NCI-H460 (cell line): ENCODE measurements around the gene EIF3F. TPM values are rescaled to one million over a fixed set of nuclear protein-coding genes. Genes with fewer than 3 reads are reported as not detected.

ENCODE experiments used
- DNase-seq: peaks from one replicate; pipeline ENCODE4 v3.0.0-alpha.2; 2016; ENCODE audit warnings: low read depth; ENCODE audit errors: extremely low read depth
- polyA plus RNA-seq: library from polyadenylated mRNA; depleted of rRNA; stranded (reverse); fragments of >200 nt; gene quantifications from 2 replicates; pipeline ENCODE4 v1.2.3, GENCODE V29; 2014; cell fraction: nucleus; rRNA removed
- total RNA-seq: library from RNA; depleted of rRNA; stranded (reverse); fragments of >200 nt; shearing (Covaris generic); gene quantifications from 2 replicates; pipeline ENCODE4 v1.2.3, GENCODE V29; 2014; rRNA removed

EIF3F gene
- total RNA-seq: 218 and 223 TPM in 2 replicates
- polyA plus RNA-seq: 119 and 121 TPM in 2 replicates

- DNase-seq: peak; percentile 96
Measured at GRCh38 chr11:7986768-7987559, at the start of gene EIF3F. Gene EIF3F, plus strand, starts transcription at chr11:7987337. Its CDS starts 16 bp downstream, at chr11:7987353.

- DNase-seq: no peak
Measured at GRCh38 chr11:7941146-7941545, 46.0 kb upstream of the EIF3F start.

- DNase-seq: no peak
Measured at GRCh38 chr11:7941608-7942007, 45.5 kb upstream of the EIF3F start, which contains the start of gene OR10A3. Gene OR10A3, minus strand, starts transcription at chr11:7941708. Its CDS starts 2,188 bp downstream, at chr11:7939520.

- DNase-seq: no peak
Measured at GRCh38 chr11:7944123-7944522, 43.0 kb upstream of the EIF3F start.

GRCh38 chr11:7949934-7950333, 37.2 kb upstream of the EIF3F start:
- no peak for DNase-seq

- no peak for DNase-seq
Measured at GRCh38 chr11:7955191-7955590, 31.9 kb upstream of the EIF3F start.

- no peak for DNase-seq
Measured at GRCh38 chr11:7964261-7964660, 22.9 kb upstream of the EIF3F start.

GRCh38 chr11:7964873-7965272, 22.3 kb upstream of the EIF3F start:
- no peak for DNase-seq

- DNase-seq: no peak
Measured at GRCh38 chr11:7965386-7965785, 21.8 kb upstream of the EIF3F start, which contains the start of gene NLRP10. Gene NLRP10, minus strand, starts transcription at chr11:7965447. Its CDS starts 1,952 bp downstream, at chr11:7963495.

GRCh38 chr11:7967097-7967496, 20.0 kb upstream of the EIF3F start:
- DNase-seq: no peak

GRCh38 chr11:7967826-7968225, 19.3 kb upstream of the EIF3F start:
- no peak for DNase-seq

GRCh38 chr11:7968686-7969085, 18.5 kb upstream of the EIF3F start:
- no peak for DNase-seq

- DNase-seq: no peak
Measured at GRCh38 chr11:7969756-7970646, 17.1 kb upstream of the EIF3F start.

- no peak for DNase-seq
Measured at GRCh38 chr11:7971846-7972245, 15.3 kb upstream of the EIF3F start.

GRCh38 chr11:7973011-7973410, 14.1 kb upstream of the EIF3F start:
- DNase-seq: no peak

- no peak for DNase-seq
Measured at GRCh38 chr11:7974668-7975067, 12.5 kb upstream of the EIF3F start.

- peak; percentile 58 for DNase-seq
Measured at GRCh38 chr11:7977232-7977917, 9.8 kb upstream of the EIF3F start.

- no peak for DNase-seq
Measured at GRCh38 chr11:7981619-7982157, 5.4 kb upstream of the EIF3F start.

GRCh38 chr11:7982582-7983119, 4.5 kb upstream of the EIF3F start:
- no peak for DNase-seq
